Myocyte (in vitro differentiated cells): ENCODE results near the gene CCDC171. TPM values are rescaled to one million over a fixed set of nuclear protein-coding genes. Genes with fewer than 3 reads are reported as not detected.
"Not testable (repeated sequence)": the region's sequence is repeated elsewhere in the genome, so short reads cannot be mapped to it uniquely, and the experiment has no call there.

Experiments used
- DNase-seq: peaks from one replicate; pipeline ENCODE4 v3.0.0-alpha.2; 2012; ENCODE audit warnings: low read depth
- total RNA-seq: library from RNA; depleted of rRNA; stranded (reverse); fragments of >200 nt; gene quantifications from 2 replicates; pipeline ENCODE4 v1.2.3, GENCODE V29; 2014

CCDC171 gene
- total RNA-seq, 1 donor from 2014 or later = 1.1 TPM

- DNase-seq = no peak
Observed at GRCh38 chr9:15553528-15553898, 670 bp downstream of the CCDC171 start.

GRCh38 chr9:15570769-15571168 lies 17.9 kb downstream of the CCDC171 start:
- DNase-seq = no peak

- peak; percentile 27 for DNase-seq
Observed at GRCh38 chr9:15572200-15572770, 19.4 kb downstream of the CCDC171 start.

- no peak for DNase-seq
Observed at GRCh38 chr9:15576350-15577050, 23.7 kb downstream of the CCDC171 start.

GRCh38 chr9:15578714-15579113 lies 25.9 kb downstream of the CCDC171 start:
- no peak for DNase-seq

GRCh38 chr9:15584379-15584778 lies 31.5 kb downstream of the CCDC171 start:
- no peak for DNase-seq

GRCh38 chr9:15592317-15592716 lies 39.5 kb downstream of the CCDC171 start:
- DNase-seq = no peak

GRCh38 chr9:15592940-15593339 lies 40.1 kb downstream of the CCDC171 start:
- DNase-seq = not testable (repeated sequence)

- DNase-seq = not testable (repeated sequence)
Observed at GRCh38 chr9:15600666-15601330, 48.0 kb downstream of the CCDC171 start.

GRCh38 chr9:15606643-15607472 lies 54.0 kb downstream of the CCDC171 start:
- DNase-seq = peak; percentile 69

- DNase-seq = no peak
Observed at GRCh38 chr9:15612962-15613361, 60.1 kb downstream of the CCDC171 start.

GRCh38 chr9:15617782-15618181 lies 64.9 kb downstream of the CCDC171 start:
- DNase-seq = no peak

- no peak for DNase-seq
Observed at GRCh38 chr9:15618540-15619331, 65.9 kb downstream of the CCDC171 start.

GRCh38 chr9:15622318-15622971 lies 69.6 kb downstream of the CCDC171 start:
- DNase-seq = peak; percentile 13

- DNase-seq = no peak
Observed at GRCh38 chr9:15635752-15636151, 82.9 kb downstream of the CCDC171 start.

GRCh38 chr9:15640121-15640520 lies 87.3 kb downstream of the CCDC171 start:
- no peak for DNase-seq

- DNase-seq = no peak
Observed at GRCh38 chr9:15641291-15641690, 88.4 kb downstream of the CCDC171 start.

- DNase-seq = peak; percentile 62
Observed at GRCh38 chr9:15642369-15642962, 89.6 kb downstream of the CCDC171 start.

GRCh38 chr9:15670246-15670645 lies 117.4 kb downstream of the CCDC171 start:
- DNase-seq = no peak

GRCh38 chr9:15670894-15671293 lies 118.1 kb downstream of the CCDC171 start:
- no peak for DNase-seq
